Stimulated activated effector memory CD8-positive, alpha-beta T cell treated with anti-CD3 and anti-CD28 coated beads, Interleukin-12 subunit alpha, Interleukin-12 subunit beta, amount 100 ng/mL, for 72 hours (primary cell): ENCODE measurements around the gene SYT9.

Experiments
- ATAC-seq: fragments of 150-1000 bp; cut with Tn5 transposase; 2 replicates; pipeline ENCODE4 v1.10.0; 2021
- DNase-seq, 2 donors: peaks; one replicate each; pipeline ENCODE4 v3.0.0; 2021 to 2022; ENCODE audit warnings: low spot score in 2 of 2
- H3K27ac Mint-ChIP-seq: one replicate; pipeline ENCODE4 v1.8.0; 2022; ENCODE audit warnings: mild to moderate bottlenecking, mixed read lengths
- H3K36me3 Mint-ChIP-seq: one replicate; pipeline ENCODE4 v1.8.0; 2022; ENCODE audit warnings: mild to moderate bottlenecking, mixed read lengths
- H3K4me1 Mint-ChIP-seq: one replicate; pipeline ENCODE4 v1.8.0; 2022; ENCODE audit warnings: mixed read lengths
- H3K4me3 Mint-ChIP-seq: one replicate; pipeline ENCODE4 v1.8.0; 2022; ENCODE audit warnings: mild to moderate bottlenecking, mixed read lengths
- H3K9me3 Mint-ChIP-seq: one replicate; pipeline ENCODE4 v1.8.0; 2022; ENCODE audit warnings: mixed read lengths

SYT9 gene

GRCh38 chr11:7448201-7448600, 196.5 kb downstream of the SYT9 start:
- ATAC-seq (no peak), DNase-seq (no peak)
- H3K36me3 Mint-ChIP-seq, result no peaks in the 10 kb centered on the region
- no peak overlapping the region for H3K4me3 Mint-ChIP-seq
- no peaks in the 10 kb centered on the region for H3K9me3 Mint-ChIP-seq
- no peaks in the 10 kb centered on the region for H3K4me1 Mint-ChIP-seq
- no peak overlapping the region for H3K27ac Mint-ChIP-seq

GRCh38 chr11:7449211-7449840, 197.6 kb downstream of the SYT9 start:
- Mint-ChIP-seq H3K27ac (no peak overlapping the region), H3K4me3 (no peak overlapping the region), H3K4me1 (no peaks in the 10 kb centered on the region), H3K36me3 (no peaks in the 10 kb centered on the region), H3K9me3 (no peaks in the 10 kb centered on the region)
- DNase-seq, result no peak
- no peak for ATAC-seq

- no peak overlapping the region for H3K27ac Mint-ChIP-seq
Observed at GRCh38 chr11:7449841-7450214, 198.1 kb downstream of the SYT9 start.

GRCh38 chr11:7450836-7451235, 199.1 kb downstream of the SYT9 start:
- ATAC-seq, result no peak
- Mint-ChIP-seq H3K27ac (no peak overlapping the region), H3K36me3 (no peaks in the 10 kb centered on the region), H3K4me3 (no peak overlapping the region), H3K9me3 (no peaks in the 10 kb centered on the region), H3K4me1 (no peaks in the 10 kb centered on the region)
- DNase-seq, result no peak

More at GRCh38 chr11:7449841-7450214, 198.1 kb downstream of the SYT9 start:
- DNase-seq (no peak), ATAC-seq (no peak)
- no peaks in the 10 kb centered on the region for H3K36me3 Mint-ChIP-seq
- H3K4me3 Mint-ChIP-seq, result no peak overlapping the region
- no peaks in the 10 kb centered on the region for H3K9me3 Mint-ChIP-seq
- H3K4me1 Mint-ChIP-seq, result no peaks in the 10 kb centered on the region

GRCh38 chr11:7451520-7451919, 199.8 kb downstream of the SYT9 start:
- H3K27ac Mint-ChIP-seq, result no peak overlapping the region
- no peak for DNase-seq
- no peak for ATAC-seq
- no peak overlapping the region for H3K4me3 Mint-ChIP-seq
- H3K4me1 Mint-ChIP-seq, result no peaks in the 10 kb centered on the region
- H3K9me3 Mint-ChIP-seq, result no peaks in the 10 kb centered on the region
- H3K36me3 Mint-ChIP-seq, result no peaks in the 10 kb centered on the region

- H3K4me3 Mint-ChIP-seq, result no peak overlapping the region
- H3K9me3 Mint-ChIP-seq, result no peaks in the 10 kb centered on the region
- H3K36me3 Mint-ChIP-seq, result no peaks in the 10 kb centered on the region
- H3K27ac Mint-ChIP-seq, result no peak overlapping the region
- no peak for DNase-seq
- no peak for ATAC-seq
- no peaks in the 10 kb centered on the region for H3K4me1 Mint-ChIP-seq
Observed at GRCh38 chr11:7451952-7452494, 200.3 kb downstream of the SYT9 start.

GRCh38 chr11:7454854-7455253, 203.2 kb downstream of the SYT9 start:
- H3K4me3 Mint-ChIP-seq, result no peak overlapping the region
- H3K36me3 Mint-ChIP-seq, result no peaks in the 10 kb centered on the region
- H3K9me3 Mint-ChIP-seq, result no peaks in the 10 kb centered on the region
- H3K4me1 Mint-ChIP-seq, result no peaks in the 10 kb centered on the region
- ATAC-seq, result no peak
- H3K27ac Mint-ChIP-seq, result no peak overlapping the region
- DNase-seq, result no peak

GRCh38 chr11:7457211-7457610, 205.5 kb downstream of the SYT9 start:
- no peak for DNase-seq
- H3K27ac Mint-ChIP-seq, result no peak overlapping the region

GRCh38 chr11:7462706-7463105, 211.0 kb downstream of the SYT9 start:
- no peaks in the 10 kb centered on the region for H3K9me3 Mint-ChIP-seq
- no peaks in the 10 kb centered on the region for H3K36me3 Mint-ChIP-seq
- H3K4me3 Mint-ChIP-seq, result no peak overlapping the region
- no peaks in the 10 kb centered on the region for H3K4me1 Mint-ChIP-seq
- DNase-seq (no peak), ATAC-seq (no peak)
- no peak overlapping the region for H3K27ac Mint-ChIP-seq

More at GRCh38 chr11:7457211-7457610, 205.5 kb downstream of the SYT9 start:
- H3K4me3 Mint-ChIP-seq, result no peak overlapping the region
- no peaks in the 10 kb centered on the region for H3K9me3 Mint-ChIP-seq
- no peak for ATAC-seq
- no peaks in the 10 kb centered on the region for H3K4me1 Mint-ChIP-seq
- H3K36me3 Mint-ChIP-seq, result no peaks in the 10 kb centered on the region

- Mint-ChIP-seq H3K9me3 (no peaks in the 10 kb centered on the region), H3K4me1 (no peaks in the 10 kb centered on the region), H3K27ac (no peak overlapping the region), H3K36me3 (no peaks in the 10 kb centered on the region), H3K4me3 (no peak overlapping the region)
- ATAC-seq (peak; percentile 86), DNase-seq (no peak)
Observed at GRCh38 chr11:7467652-7468051, 215.9 kb downstream of the SYT9 start.

GRCh38 chr11:7469351-7469865, 217.7 kb downstream of the SYT9 start:
- Mint-ChIP-seq H3K9me3 (no peaks in the 10 kb centered on the region), H3K4me1 (no peaks in the 10 kb centered on the region), H3K4me3 (no peak overlapping the region), H3K36me3 (no peaks in the 10 kb centered on the region), H3K27ac (no peak overlapping the region)
- DNase-seq, result no peak
- ATAC-seq, result no peak

GRCh38 chr11:7471071-7471470, 219.4 kb downstream of the SYT9 start:
- Mint-ChIP-seq H3K36me3 (no peaks in the 10 kb centered on the region), H3K4me3 (no peak overlapping the region), H3K4me1 (no peaks in the 10 kb centered on the region), H3K9me3 (no peaks in the 10 kb centered on the region), H3K27ac (no peak overlapping the region)
- ATAC-seq, result no peak
- no peak for DNase-seq

GRCh38 chr11:7473717-7474116, 222.0 kb downstream of the SYT9 start:
- Mint-ChIP-seq H3K27ac (no peak overlapping the region), H3K4me3 (no peak overlapping the region), H3K4me1 (no peaks in the 10 kb centered on the region), H3K36me3 (no peaks in the 10 kb centered on the region), H3K9me3 (no peaks in the 10 kb centered on the region)
- DNase-seq (no peak), ATAC-seq (peak; percentile 34)

- H3K27ac Mint-ChIP-seq, result no peak overlapping the region
- H3K4me3 Mint-ChIP-seq, result no peak overlapping the region
- H3K9me3 Mint-ChIP-seq, result no peaks in the 10 kb centered on the region
- ATAC-seq, result no peak
- no peaks in the 10 kb centered on the region for H3K36me3 Mint-ChIP-seq
- no peak for DNase-seq
- H3K4me1 Mint-ChIP-seq, result no peaks in the 10 kb centered on the region
Observed at GRCh38 chr11:7480113-7480512, 228.4 kb downstream of the SYT9 start.

GRCh38 chr11:7484131-7484530, 232.4 kb downstream of the SYT9 start:
- Mint-ChIP-seq H3K4me1 (no peaks in the 10 kb centered on the region), H3K9me3 (no peaks in the 10 kb centered on the region), H3K27ac (no peak overlapping the region), H3K4me3 (no peak overlapping the region), H3K36me3 (no peaks in the 10 kb centered on the region)
- DNase-seq, result no peak
- no peak for ATAC-seq

- H3K9me3 Mint-ChIP-seq, result no peaks in the 10 kb centered on the region
- H3K4me3 Mint-ChIP-seq, result no peak overlapping the region
- H3K36me3 Mint-ChIP-seq, result no peaks in the 10 kb centered on the region
- ATAC-seq (no peak), DNase-seq (no peak)
- no peaks in the 10 kb centered on the region for H3K4me1 Mint-ChIP-seq
- no peak overlapping the region for H3K27ac Mint-ChIP-seq
Observed at GRCh38 chr11:7484645-7485044, 232.9 kb downstream of the SYT9 start.
